Upper lobe of right lung (tissue), 1 donor: ENCODE measurements around the gene IGSF3. TPM values are rescaled to one million over a fixed set of nuclear protein-coding genes. Genes with fewer than 3 reads are reported as not detected.

Experiments
- ATAC-seq: fragments of 200-7000 bp; cut with Tn5 transposase; one replicate; pipeline ENCODE4 v1.9.1; 2020; ENCODE audit warnings: mild to moderate bottlenecking, moderate library complexity
- DNase-seq: peaks from one replicate; pipeline ENCODE4 v3.0.0-alpha.2; 2020
- H3K27ac ChIP-seq: fragments of 200-600 bp; one replicate; pipeline ENCODE4 v1.8.0; 2022
- H3K27me3 ChIP-seq: fragments of 200-600 bp; one replicate; pipeline ENCODE4 v1.8.0; 2022; ENCODE audit warnings: mild to moderate bottlenecking
- H3K36me3 ChIP-seq: fragments of 200-600 bp; one replicate; pipeline ENCODE4 v1.8.0; 2022
- H3K4me1 ChIP-seq: fragments of 200-600 bp; one replicate; pipeline ENCODE4 v1.8.0; 2022
- H3K4me3 ChIP-seq: fragments of 200-600 bp; one replicate; pipeline ENCODE4 v1.8.0; 2022; ENCODE audit warnings: mild to moderate bottlenecking
- H3K9me3 ChIP-seq: fragments of 200-600 bp; one replicate; pipeline ENCODE4 v1.8.0; 2022
- CTCF ChIP-seq: fragments of 200-600 bp; IDR thresholded peaks from one replicate; pipeline ENCODE4 v1.8.0; 2022; ENCODE audit warnings: antibody characterized with exemption
- intact Hi-C: fragments of 100-400 bp; cut with DNase I; formaldehyde crosslinking; loops from one replicate; pipeline ENCODE4 v1.11.0; 2022
- total RNA-seq: library from RNA; stranded (reverse); fragmentation: NEBNext Ultra II Directional; extraction: Animal tissue kit (Norgen Biotek cat#: 25700); gene quantifications from one replicate; pipeline ENCODE4 v1.2.1, GENCODE V29; 2021
- donor health status: DM: no; HTN: yes; CAD: no; lungs with severe emphysema.

IGSF3 gene
- total RNA-seq, 1 donor from 2014 or later, result 20.1 TPM

DNA sequence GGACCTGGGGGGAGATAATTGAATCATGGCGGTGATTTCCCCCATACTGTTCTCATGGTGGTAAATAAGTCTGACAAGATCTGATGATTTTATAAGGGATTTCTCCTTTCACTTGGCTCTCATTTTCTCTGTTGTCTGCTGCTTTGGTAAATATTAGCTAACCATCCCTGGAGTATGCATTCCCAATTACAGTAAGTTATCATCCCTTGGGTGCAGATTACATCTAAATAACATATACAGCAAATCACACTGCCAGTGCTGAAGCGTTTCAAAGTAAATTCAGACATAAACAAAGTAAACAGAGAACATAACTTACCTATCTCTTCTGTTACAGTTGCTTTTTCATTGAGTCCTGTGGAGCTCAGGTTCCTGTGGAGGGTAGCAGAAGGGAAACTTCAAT, 38.6 kb upstream of the IGSF3 start:
- DNase-seq (no peak), ATAC-seq (no peak)
- H3K4me3 ChIP-seq, result no peak overlapping the region
- H3K4me1 ChIP-seq, result no peaks in the 10 kb centered on the region
- intact Hi-C loops, result no loop called here
- H3K27ac ChIP-seq, result no peak overlapping the region
- H3K27me3 ChIP-seq, result peaks cover 5% of the 10 kb centered on the region
- H3K9me3 ChIP-seq, result no peaks in the 10 kb centered on the region
- H3K36me3 ChIP-seq, result no peaks in the 10 kb centered on the region
- no peak for TF ChIP-seq CTCF

- intact Hi-C loops, result no loop called here
- Histone ChIP-seq H3K4me1 (no peaks in the 10 kb centered on the region), H3K27me3 (peaks cover 5% of the 10 kb centered on the region), H3K9me3 (no peaks in the 10 kb centered on the region), H3K4me3 (no peak overlapping the region), H3K27ac (no peak overlapping the region), H3K36me3 (no peaks in the 10 kb centered on the region)
- DNase-seq (no peak), ATAC-seq (no peak)
- TF ChIP-seq CTCF, result no peak
Measured at GRCh38 chr1:116704278-116704677, 36.7 kb upstream of the IGSF3 start.

GRCh38 chr1:116699605-116700004, 32.1 kb upstream of the IGSF3 start:
- H3K4me1 ChIP-seq, result no peaks in the 10 kb centered on the region
- no peaks in the 10 kb centered on the region for H3K36me3 ChIP-seq
- intact Hi-C loops, result no loop called here
- no peaks in the 10 kb centered on the region for H3K27me3 ChIP-seq
- no peak overlapping the region for H3K27ac ChIP-seq
- ATAC-seq, result no peak
- DNase-seq, result no peak
- no peak for TF ChIP-seq CTCF
- H3K4me3 ChIP-seq, result no peak overlapping the region
- no peaks in the 10 kb centered on the region for H3K9me3 ChIP-seq

- H3K36me3 ChIP-seq, result no peaks in the 10 kb centered on the region
- no peaks in the 10 kb centered on the region for H3K9me3 ChIP-seq
- ATAC-seq, result no peak
- H3K4me3 ChIP-seq, result no peak overlapping the region
- H3K27ac ChIP-seq, result no peak overlapping the region
- H3K27me3 ChIP-seq, result no peaks in the 10 kb centered on the region
- TF ChIP-seq CTCF, result no peak
- intact Hi-C loops, result no loop called here
- H3K4me1 ChIP-seq, result no peaks in the 10 kb centered on the region
- DNase-seq, result no peak
Measured at GRCh38 chr1:116698244-116698595, 30.7 kb upstream of the IGSF3 start.

GRCh38 chr1:116697548-116698243, 30.2 kb upstream of the IGSF3 start:
- DNase-seq, result no peak
- Histone ChIP-seq H3K4me3 (no peak overlapping the region), H3K4me1 (no peaks in the 10 kb centered on the region), H3K9me3 (no peaks in the 10 kb centered on the region), H3K27me3 (no peaks in the 10 kb centered on the region), H3K27ac (no peak overlapping the region), H3K36me3 (no peaks in the 10 kb centered on the region)
- intact Hi-C loops, result no loop called here
- TF ChIP-seq CTCF, result no peak
- no peak for ATAC-seq

- DNase-seq (no peak), ATAC-seq (no peak)
- intact Hi-C loops, result no loop called here
- H3K27me3 ChIP-seq, result no peaks in the 10 kb centered on the region
- no peak for TF ChIP-seq CTCF
- H3K9me3 ChIP-seq, result no peaks in the 10 kb centered on the region
- H3K27ac ChIP-seq, result no peak overlapping the region
- H3K4me1 ChIP-seq, result no peaks in the 10 kb centered on the region
- H3K36me3 ChIP-seq, result no peaks in the 10 kb centered on the region
- H3K4me3 ChIP-seq, result no peak overlapping the region
Measured at GRCh38 chr1:116694524-116694923, 27.0 kb upstream of the IGSF3 start.
